NCI-H2227 (cell line): Measurements from ENCODE around the gene GGTA1.
"Not testable (repeated sequence)": the region's sequence is repeated elsewhere in the genome, so short reads cannot be mapped to it uniquely, and the experiment has no call there.

Source experiments
- DNase-seq: peaks from one replicate; lab custom pipeline; 2025; ENCODE audit not compliant: unreplicated experiment; lab: John Stamatoyannopoulos, UW

GGTA1 gene

DNA sequence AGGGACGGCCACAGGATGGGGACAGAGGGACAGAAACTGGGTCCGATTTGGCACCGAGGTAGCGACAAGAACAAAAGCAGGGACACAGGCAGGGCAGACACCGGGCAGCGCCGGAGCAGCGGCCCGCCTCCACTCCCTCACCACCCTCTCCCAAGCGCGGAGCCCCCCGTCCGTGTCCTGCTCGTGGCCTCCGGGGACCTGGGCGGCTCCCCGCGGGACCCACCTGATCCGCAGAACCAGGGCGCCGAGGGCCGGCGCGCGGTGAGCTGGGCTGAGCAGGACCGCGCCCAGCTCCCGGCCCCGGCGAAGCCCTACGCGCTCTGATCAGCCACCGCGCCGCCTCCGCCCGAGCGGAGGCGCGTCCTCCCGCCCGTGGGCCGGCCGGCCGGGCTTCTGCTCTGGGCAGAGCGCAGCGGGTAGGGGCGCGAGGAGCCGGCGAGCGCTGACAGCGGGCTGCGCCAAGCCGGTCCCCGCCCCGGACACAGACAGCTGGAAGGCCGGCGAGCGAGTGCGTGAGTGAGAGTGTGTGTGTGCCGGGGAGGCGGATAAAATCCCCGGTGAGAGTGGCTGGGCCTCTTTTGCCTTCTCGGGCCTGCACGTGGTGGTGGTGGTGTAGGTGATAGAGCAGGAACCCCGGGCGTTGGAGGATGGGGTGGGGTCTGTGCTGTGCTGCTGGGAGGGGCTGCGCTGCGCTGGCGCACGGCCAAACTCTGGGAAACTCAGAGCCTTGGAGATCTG lies at the start of gene GGTA1:
TSS of gene GGTA1 (minus strand) at position 418 of the 738 bp plus-strand sequence. CDS start 31,922 bp downstream, outside the sequence.
- peak; percentile 73 for DNase-seq

DNA sequence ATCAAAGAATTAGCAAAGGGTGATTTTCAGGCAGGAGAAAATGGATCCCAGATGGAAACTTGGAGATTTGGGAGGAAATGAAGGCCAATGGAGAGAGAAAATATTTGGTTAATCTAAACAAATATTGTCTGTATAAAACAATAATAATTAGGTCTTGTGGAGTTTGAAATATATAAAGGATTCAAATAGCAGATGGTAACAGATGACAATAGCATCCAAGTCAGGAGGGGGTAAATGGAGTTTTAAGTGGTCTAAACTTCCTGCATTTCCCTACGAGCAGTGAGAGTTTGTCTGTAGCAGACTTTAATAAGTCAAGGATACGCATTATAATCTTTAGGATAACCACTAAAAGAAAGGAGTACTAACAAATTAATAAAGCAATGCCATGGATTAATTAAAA lies 49.0 kb upstream of the GGTA1 start:
- DNase-seq: no peak

DNA sequence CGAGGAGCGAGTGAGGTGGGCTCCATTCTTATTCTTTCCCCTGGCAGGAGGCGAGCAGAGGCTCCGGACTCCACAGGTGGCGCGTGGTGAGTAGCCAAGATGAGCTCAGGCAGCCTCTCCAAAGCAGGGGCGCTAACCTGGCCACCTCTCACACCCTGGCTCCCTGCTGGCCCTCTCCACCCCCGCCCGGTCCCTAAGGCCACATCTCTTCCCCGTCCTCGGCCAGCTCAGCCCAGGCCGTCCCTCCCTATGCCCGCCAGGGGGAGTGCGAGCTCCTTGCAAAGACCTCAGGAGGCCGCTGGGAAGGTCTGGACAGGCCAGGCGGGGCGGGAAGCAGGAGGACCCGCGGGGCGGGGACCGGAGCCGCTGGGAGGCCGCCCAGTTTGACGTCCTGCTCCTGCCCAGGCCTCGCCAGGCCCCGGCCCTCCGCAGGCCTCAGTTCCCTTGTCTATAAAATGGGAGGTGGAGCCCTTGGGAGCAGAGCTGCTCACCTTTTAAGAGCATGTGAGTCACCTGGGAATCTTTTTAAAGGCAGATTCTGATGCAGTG lies 46.3 kb upstream of the GGTA1 start:
- DNase-seq: peak; percentile 94

- DNase-seq: no peak
These were observed 45.7 kb upstream of the GGTA1 start for GRCh38 chr9:121545150-121545874.

DNA sequence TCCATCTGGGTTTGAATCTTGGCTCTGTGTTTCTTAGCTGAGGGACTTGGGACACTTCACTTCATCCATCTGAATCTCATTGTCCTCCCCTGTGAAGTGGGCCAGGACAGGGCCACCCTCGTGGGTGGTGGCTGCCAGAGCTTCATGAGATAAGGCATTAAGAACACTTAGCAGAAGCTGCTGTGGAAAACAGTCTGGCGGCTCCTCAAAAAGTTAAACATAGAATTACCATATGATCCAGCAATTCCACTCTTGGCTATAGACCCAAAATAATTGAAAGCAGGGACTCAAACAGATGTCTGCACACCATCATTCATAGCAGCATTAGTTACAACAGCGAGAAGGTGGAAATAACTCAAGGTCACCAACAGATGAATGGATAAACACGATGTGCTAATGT lies 42.4 kb upstream of the GGTA1 start:
- no peak for DNase-seq

DNA sequence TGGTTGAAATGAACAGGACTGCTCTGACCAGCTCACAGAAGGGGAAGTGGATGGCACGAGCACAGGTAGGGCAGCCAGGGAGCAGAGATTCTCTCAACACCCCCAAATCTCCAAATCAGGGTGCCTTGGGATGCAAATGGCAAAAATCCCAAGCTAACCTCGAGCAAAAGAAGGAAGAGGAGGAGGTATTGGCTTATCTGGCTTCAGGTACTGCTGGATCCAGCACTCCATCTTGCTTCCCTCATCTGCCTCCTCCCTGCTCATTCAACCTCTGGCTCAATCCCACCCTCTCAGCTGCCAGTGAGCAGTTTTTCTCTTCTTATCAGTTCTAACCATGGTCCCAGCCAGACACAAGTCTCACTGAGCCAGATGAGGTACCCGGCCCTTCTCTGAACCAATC lies 41.6 kb upstream of the GGTA1 start:
- DNase-seq: no peak

DNA sequence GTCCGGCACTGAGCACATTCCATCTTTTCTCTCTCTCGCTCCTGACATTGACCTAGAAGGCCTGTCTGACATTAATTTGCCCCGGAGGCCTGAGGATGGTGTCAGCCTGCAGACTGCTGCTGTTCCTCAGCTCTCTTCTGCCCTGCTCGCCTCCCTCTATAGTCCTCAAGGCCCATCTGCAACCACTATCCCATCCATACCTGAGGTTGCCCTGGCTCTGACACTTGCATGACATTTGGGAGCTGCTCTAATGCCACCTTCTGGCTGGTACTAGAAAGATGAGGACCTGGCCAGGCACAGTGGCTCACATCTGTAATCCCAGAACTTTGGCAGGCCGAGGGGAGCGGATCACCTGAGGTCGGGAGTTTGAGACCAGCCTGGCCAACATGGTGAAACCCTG lies 38.6 kb upstream of the GGTA1 start:
- DNase-seq: no peak

DNA sequence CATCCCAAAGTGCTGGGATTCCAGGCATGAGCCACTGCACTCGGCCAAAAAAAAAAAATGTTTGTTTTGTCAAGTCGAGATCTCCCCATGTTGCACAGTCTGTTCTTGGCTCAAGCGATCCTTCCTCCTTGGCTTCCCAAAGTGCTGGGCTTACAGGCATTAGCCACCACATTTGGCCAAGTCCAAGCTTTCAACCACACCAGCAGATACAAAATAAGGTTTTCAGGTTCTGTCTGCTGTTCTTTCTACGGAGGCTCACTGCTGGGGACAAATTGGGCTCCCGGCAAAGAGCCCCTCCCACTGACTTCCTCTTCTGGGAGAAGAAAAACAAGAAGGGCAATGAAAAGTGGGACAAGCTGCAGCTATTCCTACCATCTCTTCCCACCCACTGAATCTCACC lies 37.6 kb upstream of the GGTA1 start:
- DNase-seq: no peak

- DNase-seq: no peak
These were observed 33.2 kb upstream of the GGTA1 start for GRCh38 chr9:121532881-121533280.

DNA sequence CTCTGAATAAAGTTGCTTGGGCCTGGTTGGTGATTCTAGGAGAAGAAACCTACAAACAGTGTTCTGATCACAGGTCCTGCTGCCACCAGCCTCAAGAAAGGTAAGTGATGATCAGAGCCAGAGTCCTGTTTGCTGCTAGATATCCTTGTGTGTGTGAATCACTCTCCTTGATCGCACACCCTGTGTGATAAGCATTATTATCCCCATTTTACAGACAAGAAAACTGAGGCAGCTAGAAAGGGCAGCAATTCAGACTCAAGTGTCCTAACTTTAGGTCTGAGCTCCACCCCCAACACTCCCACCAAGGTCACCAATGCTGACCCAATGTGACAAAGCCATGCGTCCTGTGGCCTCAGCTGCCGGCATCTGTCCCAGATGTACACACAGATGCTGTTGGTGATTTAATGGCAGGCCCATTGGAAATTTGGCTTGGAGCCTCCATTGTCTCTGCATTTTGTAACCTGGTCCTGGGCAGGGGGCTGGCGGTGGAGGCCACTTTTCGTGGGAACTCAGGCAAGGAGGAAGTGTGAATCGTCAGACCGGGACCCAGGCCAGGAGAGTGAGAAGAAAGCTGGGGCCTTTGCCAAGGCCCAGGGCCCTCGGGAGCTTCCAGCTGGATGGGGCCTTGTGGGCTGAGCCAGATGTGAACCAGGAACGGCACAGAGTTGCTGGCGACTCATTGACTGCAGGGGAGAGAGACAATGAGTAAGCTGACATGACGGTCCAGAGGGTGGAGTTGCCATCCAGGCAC lies 29.8 kb upstream of the GGTA1 start:
- no peak for DNase-seq

DNA sequence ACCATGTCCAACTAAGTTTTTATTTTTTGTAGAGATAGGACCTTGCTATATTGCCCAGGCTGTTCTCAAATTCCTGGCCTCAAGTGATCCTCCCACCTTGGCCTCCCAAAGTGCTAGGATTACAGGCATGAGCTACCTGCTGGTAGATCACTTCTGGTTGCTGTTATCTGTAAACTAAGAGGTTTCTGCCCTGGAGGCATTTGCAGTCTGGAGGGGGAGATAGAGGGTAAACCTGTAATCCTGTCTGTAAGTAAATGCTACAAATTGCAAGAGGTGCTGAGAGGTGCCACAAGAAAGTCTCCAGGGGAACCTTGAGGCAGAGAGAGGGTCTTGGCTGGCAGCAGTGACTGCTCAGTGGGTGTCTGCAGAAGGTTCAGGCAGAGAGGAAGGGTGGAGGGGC lies 29.0 kb upstream of the GGTA1 start:
- no peak for DNase-seq

GRCh38 chr9:121527371-121527770 lies 27.7 kb upstream of the GGTA1 start:
- DNase-seq: no peak

DNA sequence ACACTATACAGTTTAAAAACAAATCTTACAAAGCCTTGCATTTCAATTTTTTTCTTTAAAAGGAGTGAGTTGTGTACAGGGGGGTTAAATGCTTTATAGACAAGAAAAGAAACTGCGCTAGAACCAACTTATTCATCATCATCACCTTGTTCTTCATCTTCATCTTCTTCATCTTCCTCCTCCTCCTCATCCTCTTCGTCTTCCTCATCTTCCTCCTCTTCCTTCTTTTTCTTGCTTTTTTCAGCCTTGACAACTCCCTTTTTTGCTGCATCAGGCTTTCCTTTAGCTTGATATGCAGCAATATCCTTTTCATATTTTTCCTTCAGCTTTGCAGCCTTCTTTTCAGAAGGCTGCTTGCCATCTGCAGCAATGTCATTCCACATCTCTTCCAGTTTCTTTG lies 20.0 kb upstream of the GGTA1 start:
- not testable (repeated sequence) for DNase-seq

GRCh38 chr9:121518634-121519033 lies 19.0 kb upstream of the GGTA1 start:
- no peak for DNase-seq

DNA sequence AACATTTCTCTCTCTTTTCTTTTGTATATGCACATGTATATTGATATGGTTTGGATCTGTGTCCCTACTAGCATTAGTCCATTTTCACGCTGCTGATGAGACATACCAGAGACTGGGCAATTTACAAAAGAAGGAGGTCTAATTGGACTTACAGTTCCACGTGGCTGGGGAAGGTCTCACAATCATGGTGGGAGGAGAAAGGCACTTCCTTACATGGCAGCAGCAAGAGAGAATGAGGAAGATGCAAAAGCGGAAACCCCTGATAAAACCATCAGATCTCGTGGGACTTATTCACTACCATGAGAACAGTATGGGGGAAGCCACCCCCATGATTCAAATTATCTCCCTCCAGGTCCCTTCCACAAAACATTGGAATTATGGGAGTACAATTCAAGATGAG lies 13.5 kb upstream of the GGTA1 start:
- not testable (repeated sequence) for DNase-seq

DNA sequence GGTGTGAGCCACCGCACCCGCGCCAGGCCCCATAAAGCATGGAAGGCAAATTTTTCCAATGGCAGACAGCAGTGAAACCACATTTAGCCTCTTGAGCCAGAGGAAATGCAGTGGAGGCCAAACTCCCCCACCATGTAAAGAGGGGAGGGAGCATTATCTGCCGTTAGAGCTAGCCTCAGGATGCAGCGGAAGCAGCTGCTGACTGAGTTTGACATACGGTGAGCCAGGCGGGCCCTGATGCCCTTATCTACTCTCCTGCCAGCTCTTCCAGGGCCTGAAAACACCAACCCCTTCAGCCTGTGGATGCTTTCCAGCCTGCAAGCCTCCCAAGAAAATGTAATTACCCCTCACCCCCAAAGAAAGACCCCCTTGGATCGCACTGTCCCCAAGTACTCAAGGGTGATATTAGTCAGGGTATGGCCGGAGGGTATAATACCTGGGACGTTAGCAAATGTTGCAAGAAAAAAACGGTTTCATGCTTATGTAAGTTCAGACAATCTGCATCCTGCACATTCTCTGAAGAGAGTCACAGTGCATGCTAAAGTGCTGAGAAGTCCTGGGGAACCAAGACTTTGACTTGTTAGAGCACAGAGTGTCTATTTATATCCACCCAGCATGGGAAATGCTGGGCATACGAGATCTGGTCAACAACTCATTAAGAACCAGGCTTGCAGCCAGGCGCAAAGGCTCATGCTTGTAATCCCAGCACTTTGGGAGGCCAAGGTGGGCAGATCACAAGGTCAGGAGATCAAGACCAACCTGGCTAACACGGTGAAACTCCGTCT lies 11.3 kb upstream of the GGTA1 start:
- DNase-seq: no peak

GRCh38 chr9:121509180-121509579 lies 9.5 kb upstream of the GGTA1 start:
- no peak for DNase-seq

DNA sequence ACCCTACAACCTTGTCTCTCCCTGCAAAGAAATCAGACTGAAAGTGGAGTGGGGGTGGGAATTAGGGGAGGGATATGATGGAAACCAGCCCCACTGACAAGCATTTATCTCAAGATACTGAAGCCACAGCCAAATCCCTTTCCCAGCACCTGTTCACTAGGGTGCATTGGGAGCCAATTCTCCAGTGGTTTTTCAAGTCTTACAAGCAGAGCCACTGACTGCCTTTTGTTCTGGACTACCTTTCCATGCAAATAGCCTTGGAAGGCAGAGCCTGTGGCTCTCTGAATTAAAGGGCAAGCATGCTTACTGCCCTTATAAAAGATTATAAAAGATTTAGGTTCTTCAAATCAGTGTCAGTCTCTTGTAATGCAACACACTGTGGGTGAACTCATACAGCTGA lies 8.8 kb upstream of the GGTA1 start:
- DNase-seq: no peak

- DNase-seq: no peak
These were observed 6.5 kb upstream of the GGTA1 start for GRCh38 chr9:121505903-121506735.

- no peak for DNase-seq
These were observed 3.8 kb upstream of the GGTA1 start for GRCh38 chr9:121503444-121503843.
